HTERT RPE-1 (cell line): ENCODE measurements around the gene MUC12.
"Not testable (repeated sequence)": the region's sequence is repeated elsewhere in the genome, so short reads cannot be mapped to it uniquely, and the experiment has no call there.

Experiments used
- in situ Hi-C: fragments of 300-500 bp; cut with MboI; formaldehyde crosslinking; loops from 4 replicates; pipeline ENCODE4 v1.14.3; 2020; ENCODE audit warnings: low sequenced_read_pairs

The MUC12 gene

DNA sequence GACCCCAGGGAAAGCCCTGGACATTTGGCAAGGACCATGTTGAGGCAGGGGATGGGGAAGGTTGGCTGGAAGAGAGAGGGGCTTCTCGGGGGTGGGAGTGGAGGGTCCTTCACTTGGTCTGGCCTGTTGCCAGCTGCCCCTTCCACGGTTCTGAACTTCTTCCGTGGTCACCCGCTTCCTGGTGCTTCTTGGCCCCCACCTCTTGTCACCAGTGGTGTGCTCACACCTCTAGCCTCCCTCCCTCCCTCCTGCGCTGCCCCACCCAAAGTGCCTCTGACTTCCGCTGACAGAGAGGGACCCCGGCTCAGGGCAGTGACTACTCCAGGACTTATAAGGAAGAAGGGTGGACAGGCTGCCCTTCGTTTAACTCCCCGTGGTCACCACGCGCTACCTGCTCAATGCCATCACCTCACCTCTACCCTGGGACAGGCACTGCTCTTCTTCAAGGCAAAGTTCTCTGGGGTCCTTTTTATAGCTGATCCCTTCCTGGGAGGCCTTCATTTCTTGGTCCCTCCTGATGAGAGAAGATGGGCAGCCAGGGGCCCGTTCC is at the start of gene MUC12:
MUC12 (plus strand) TSS at position 500 of the 550 bp plus-strand sequence. CDS start 58 bp downstream, outside the sequence.
- in situ Hi-C loops: no loop called here

DNA sequence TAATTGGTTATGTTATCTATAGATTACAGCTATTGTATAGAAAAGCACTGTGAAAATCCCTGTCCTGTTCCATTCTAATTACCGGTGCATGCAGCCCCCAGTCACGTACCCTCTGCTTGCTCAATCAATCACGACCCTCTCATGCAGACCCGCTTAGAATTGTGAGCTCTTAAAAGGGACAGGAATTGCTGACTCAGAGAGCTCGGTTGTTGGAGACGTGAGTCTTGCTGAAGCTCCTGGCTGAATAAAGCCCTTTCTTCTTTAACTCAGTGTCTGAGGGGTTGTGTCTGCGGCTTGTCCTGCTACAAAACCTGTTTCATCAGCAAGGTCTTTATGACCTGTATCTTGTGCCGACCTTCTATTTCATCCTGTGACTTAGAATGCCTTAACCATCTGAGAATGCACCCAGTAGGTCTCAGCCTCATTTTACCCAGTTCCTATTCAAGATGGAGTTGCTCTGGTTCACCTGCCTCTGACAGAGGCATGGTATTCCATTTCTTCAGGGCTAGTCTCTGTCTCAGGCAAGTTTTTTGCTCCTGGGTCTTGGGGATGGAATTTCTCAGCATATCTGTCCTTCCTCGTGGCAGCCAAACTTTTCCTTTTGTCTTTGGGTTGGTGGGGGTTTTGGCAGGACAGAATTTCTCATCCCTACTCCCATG is 49.5 kb upstream of the MUC12 start:
- in situ Hi-C loops: loop anchor here (25.0 kb wide), 1 partner anchor 142 kb away; no protein-coding TSS in a partner anchor

GRCh38 chr7:100921039-100921438 is 48.3 kb upstream of the MUC12 start:
- in situ Hi-C loops: loop anchor here (25.0 kb wide), 1 partner anchor 141 kb away; no protein-coding TSS in a partner anchor

DNA sequence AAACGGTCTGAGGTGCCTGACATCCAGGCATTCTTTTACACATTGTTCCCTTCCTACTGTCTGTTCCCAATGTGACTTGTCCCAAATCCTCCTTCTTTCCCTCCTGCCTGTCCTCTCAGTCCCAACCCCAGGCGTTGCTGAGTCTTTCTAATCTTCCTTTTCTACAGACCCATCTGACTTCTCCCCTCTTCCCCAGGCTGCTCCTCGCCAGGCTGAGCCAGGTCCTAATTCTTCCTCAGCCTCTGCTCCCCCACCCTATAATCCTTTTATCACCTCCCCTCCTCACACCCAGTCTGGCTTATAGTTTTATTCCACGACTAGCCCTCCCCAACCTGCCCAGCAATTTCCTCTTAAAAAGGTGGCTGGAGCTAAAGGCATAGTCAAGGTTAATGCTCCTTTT is 45.7 kb upstream of the MUC12 start:
- in situ Hi-C loops: loop anchor here (25.0 kb wide), 1 partner anchor 139 kb away; no protein-coding TSS in a partner anchor

DNA sequence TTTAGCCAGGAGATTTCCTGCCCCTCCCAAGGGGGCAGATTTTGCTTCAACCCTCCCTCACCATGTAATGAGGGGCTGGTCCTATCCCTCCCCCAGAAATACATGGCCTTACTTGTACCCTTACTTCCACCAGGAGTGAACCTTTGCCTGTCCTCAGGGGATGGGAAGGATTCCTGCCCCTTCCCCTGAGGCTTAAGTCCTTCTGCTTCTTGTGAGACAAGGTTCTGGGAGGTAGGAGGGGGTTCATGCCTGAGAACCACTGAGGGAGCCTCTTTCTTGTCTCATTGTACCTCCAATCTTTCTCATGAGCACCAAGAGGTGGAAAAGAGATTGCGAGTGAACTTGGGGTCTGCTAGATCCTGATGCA is 39.6 kb upstream of the MUC12 start:
- in situ Hi-C loops: no loop called here

- in situ Hi-C loops: no loop called here
Observed at GRCh38 chr7:100933734-100934133, 35.6 kb upstream of the MUC12 start.

- in situ Hi-C loops: not testable (repeated sequence)
Observed at GRCh38 chr7:100935381-100935780, 34.0 kb upstream of the MUC12 start.

GRCh38 chr7:100936167-100936566 is 33.2 kb upstream of the MUC12 start:
- in situ Hi-C loops: not testable (repeated sequence)

- in situ Hi-C loops: no loop called here
Observed at GRCh38 chr7:100942045-100942774, 27.2 kb upstream of the MUC12 start.

- in situ Hi-C loops: no loop called here
Observed at GRCh38 chr7:100943693-100944092, 25.7 kb upstream of the MUC12 start.

DNA sequence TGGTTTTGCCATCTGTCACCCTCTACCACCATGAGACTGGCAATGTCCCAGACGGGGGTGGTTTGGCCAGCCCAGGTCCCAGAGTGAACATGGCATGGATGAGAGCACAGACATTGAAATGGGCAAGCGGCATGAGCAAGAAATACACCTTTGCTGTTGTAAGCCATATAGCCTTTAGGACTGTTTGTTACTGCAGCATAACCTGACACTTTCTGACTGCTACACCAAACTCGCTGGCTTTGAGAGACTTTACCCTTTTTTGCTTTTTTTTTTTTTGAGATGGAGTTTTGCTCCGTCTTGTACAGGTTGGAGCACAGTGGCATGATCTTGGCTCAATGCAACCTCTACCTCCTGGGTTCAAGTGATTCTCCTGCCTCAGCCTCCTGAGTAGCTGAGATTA is 25.2 kb upstream of the MUC12 start:
- in situ Hi-C loops: no loop called here

DNA sequence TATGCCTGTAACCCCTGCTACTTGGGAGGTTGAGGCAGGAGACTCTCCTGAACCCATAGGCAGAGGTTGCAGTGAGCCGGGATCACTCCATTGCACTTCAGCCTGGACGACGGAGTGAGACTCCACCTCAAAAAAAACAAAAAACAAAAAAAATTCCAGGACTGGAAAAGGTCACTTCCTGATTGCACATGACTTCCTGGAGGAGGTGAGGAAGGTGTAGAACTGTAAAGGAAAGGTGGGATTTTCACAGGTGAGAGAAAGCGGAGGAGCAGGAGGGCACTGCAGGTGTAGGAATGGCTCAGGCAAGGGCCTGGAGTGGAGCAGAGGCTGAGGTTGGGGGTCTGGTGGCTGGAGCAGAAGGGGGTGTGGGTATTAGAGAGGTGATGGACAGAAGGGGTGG is 23.3 kb upstream of the MUC12 start:
- in situ Hi-C loops: no loop called here

GRCh38 chr7:100946766-100947365 is 22.5 kb upstream of the MUC12 start:
- in situ Hi-C loops: no loop called here

- in situ Hi-C loops: no loop called here
Observed at GRCh38 chr7:100947792-100948191, 21.6 kb upstream of the MUC12 start.

DNA sequence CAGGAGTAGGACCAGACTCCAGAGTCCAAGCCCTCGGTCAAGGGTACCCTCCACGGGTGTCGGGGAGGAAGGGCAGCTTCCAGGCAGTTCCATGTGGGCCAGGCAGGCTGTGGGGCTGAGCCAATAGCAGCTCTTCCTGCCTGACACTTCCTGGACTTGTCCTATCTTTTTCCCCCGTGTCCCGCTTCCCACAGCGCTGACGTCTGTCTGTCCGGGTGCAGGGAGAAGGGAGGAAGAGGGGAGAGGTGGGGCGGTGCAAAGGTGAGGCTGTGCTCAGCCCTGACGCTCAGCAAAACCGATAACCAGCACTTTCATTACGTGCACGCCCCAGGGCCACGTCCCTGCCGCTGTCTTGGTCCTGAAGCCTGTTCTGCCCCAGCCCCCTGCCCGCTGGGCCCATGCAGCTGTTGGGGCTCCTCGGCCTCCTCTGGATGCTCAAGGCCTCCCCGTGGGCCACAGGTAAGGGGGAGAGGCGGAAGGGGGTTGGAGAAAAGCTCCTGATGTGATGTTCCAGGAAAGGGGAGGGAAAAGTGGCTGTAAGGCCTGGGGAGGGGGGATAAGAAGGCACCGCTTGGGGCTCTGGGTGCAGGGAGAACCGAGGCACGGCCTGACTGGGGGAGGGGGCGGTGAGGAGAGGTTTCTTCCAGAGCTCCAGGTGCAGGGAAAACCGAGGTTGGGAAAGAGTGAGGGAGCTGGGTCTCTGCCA is 20.0 kb upstream of the MUC12 start, which contains the start of gene MUC3A:
MUC3A (plus strand) TSS at position 308 of the 706 bp plus-strand sequence; CDS start at position 399, 91 bp downstream.
- in situ Hi-C loops: no loop called here

DNA sequence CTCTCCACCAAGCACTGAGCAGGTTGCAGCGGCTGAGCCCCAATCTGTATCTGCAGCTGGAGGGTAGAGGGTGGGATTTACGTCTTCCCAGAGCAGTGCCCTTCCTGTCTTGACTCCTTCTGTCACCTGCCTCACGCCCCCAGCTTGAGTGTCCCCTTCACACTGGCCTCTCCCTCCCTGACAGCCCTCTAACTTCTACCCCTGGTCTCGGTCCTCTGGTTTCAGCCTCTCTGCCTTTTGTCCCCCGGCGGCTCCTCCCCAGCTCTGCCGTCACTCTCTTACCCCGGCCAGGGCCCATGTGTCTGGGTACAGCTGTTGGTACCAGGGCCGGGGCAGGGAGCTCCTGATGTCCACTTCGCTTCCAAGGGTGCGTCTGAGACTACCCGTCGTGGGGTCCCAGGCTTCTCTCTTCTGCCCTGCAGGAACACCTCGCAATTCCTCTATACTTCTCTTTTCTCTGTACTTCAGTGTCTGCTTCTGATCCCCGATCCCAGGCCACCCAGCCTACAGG is 19.4 kb upstream of the MUC12 start:
- in situ Hi-C loops: no loop called here

DNA sequence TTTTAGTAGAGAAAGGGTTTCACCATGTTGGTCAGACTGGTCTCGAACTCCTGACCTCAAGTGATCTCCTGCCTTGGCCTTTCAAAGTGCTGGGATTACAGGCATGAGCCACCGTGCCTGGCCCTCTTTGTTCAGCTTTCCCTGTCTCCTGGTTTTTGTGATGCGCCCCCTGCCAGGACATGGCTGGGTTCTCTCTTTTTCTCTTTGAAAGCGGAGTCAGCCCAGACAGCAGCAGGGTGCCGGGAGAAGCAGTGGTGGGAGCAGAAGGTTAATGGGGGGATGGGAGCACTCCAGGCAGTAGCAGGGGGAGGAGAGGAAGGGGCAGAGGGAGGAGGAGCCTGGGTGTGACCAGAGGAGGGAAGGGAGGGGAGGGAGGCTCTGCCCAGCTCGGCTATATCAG is 18.2 kb upstream of the MUC12 start:
- in situ Hi-C loops: no loop called here

GRCh38 chr7:100951888-100952560 is 17.3 kb upstream of the MUC12 start:
- in situ Hi-C loops: no loop called here

GRCh38 chr7:100952641-100953040 is 16.7 kb upstream of the MUC12 start:
- in situ Hi-C loops: no loop called here

DNA sequence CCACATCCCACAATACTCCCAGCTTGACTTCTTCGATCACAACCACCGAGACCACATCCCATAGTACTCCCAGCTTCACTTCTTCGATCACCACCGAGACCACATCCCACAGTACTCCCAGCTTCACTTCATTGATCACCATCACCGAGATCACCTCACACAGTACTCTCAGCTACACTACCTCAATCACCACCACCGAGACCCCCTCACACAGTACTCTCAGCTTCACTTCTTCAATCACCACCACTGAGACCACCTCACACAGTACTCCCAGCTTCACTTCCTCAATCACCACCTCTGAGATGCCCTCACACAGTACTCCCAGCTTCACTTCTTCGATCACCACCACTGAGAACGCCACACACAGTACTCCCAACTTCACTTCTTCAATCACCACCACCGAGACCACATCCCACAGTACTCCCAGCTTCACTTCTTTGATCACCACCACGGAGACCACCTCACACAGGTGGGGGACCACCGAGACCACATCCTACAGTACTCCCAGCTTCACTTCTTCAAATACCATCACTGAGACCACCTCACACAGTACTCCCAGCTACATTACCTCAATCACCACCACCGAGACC is 11.4 kb upstream of the MUC12 start:
- in situ Hi-C loops: no loop called here
